H9 (cell line): ENCODE results near the gene SMAP1. TPM values are rescaled to one million over a fixed set of nuclear protein-coding genes. Genes with fewer than 3 reads are reported as not detected.

Source experiments
- DNase-seq: peaks from one replicate; pipeline ENCODE4 v3.0.0-alpha.2; 2017
- H2AFZ ChIP-seq: one replicate; pipeline ENCODE4 v1.6.1; 2013; ENCODE audit warnings: mild to moderate bottlenecking, low read length, control low read depth, moderate library complexity
- H2AK5ac ChIP-seq: 2 replicates; pipeline ENCODE4 v1.6.1; 2013; ENCODE audit warnings: low read length, control low read depth, mixed read lengths; ENCODE audit not compliant: insufficient read length
- H2BK120ac ChIP-seq: one replicate; pipeline ENCODE4 v1.6.1; 2013; ENCODE audit warnings: low read depth, mild to moderate bottlenecking, low read length, control low read depth, inconsistent platforms; ENCODE audit not compliant: poor library complexity, severe bottlenecking
- H2BK12ac ChIP-seq: 2 replicates; pipeline ENCODE4 v1.6.1; 2013; ENCODE audit warnings: low read length, control low read depth, mixed read lengths, low read depth; ENCODE audit not compliant: insufficient read length
- H2BK15ac ChIP-seq: 2 replicates; pipeline ENCODE4 v1.6.1; 2013; ENCODE audit warnings: low read depth, low read length, control low read depth
- H2BK20ac ChIP-seq: one replicate; pipeline ENCODE4 v1.6.1; 2013; ENCODE audit warnings: low read depth, mild to moderate bottlenecking, low read length, control low read depth, inconsistent platforms; ENCODE audit not compliant: poor library complexity, severe bottlenecking
- H2BK5ac ChIP-seq: 2 replicates; pipeline ENCODE4 v1.6.1; 2013; ENCODE audit warnings: low read length, control low read depth, mixed read lengths; ENCODE audit not compliant: insufficient read length
- H3K14ac ChIP-seq: 2 replicates; pipeline ENCODE4 v1.6.1; 2013; ENCODE audit warnings: low read length, control low read depth; ENCODE audit not compliant: insufficient read depth
- H3K18ac ChIP-seq: 2 replicates; pipeline ENCODE4 v1.6.1; 2013; ENCODE audit warnings: low read depth, mild to moderate bottlenecking, mixed read lengths, low read length, control low read depth; ENCODE audit not compliant: insufficient read length
- H3K23ac ChIP-seq: 2 replicates; pipeline ENCODE4 v1.6.1; 2013; ENCODE audit warnings: low read length, control low read depth, mixed read lengths, low read depth; ENCODE audit not compliant: insufficient read length
- H3K23me2 ChIP-seq: 2 replicates; pipeline ENCODE4 v1.6.1; 2013; ENCODE audit warnings: low read depth, mild to moderate bottlenecking, mixed read lengths, low read length, control low read depth; ENCODE audit not compliant: insufficient read length, poor library complexity, severe bottlenecking
- H3K27ac ChIP-seq: 2 replicates; pipeline ENCODE4 v1.5.1; 2013; ENCODE audit warnings: low read length, control low read depth, mixed read lengths, low read depth; ENCODE audit not compliant: insufficient read length
- H3K27me3 ChIP-seq: 2 replicates; pipeline ENCODE4 v1.6.1; 2013; ENCODE audit warnings: low read length, control low read depth, inconsistent platforms; ENCODE audit not compliant: insufficient read depth
- H3K4ac ChIP-seq: 2 replicates; pipeline ENCODE4 v1.6.1; 2013; ENCODE audit warnings: low read depth, mild to moderate bottlenecking, control low read depth, inconsistent platforms, low read length, moderate library complexity
- H3K4me1 ChIP-seq: 2 replicates; pipeline ENCODE4 v1.6.1; 2013; ENCODE audit warnings: low read length, control low read depth, inconsistent platforms; ENCODE audit not compliant: insufficient read depth
- H3K4me2 ChIP-seq: 2 replicates; pipeline ENCODE4 v1.6.1; 2013; ENCODE audit warnings: low read length, control low read depth, mixed read lengths; ENCODE audit not compliant: insufficient read length, insufficient read depth
- H3K56ac ChIP-seq: 2 replicates; pipeline ENCODE4 v1.6.1; 2013; ENCODE audit warnings: low read depth, mild to moderate bottlenecking, mixed read lengths, low read length, control low read depth; ENCODE audit not compliant: insufficient read length
- H3K79me1 ChIP-seq: 2 replicates; pipeline ENCODE4 v1.6.1; 2013; ENCODE audit warnings: low read depth, mild to moderate bottlenecking, moderate library complexity, low read length, control low read depth, inconsistent platforms; ENCODE audit not compliant: insufficient read depth, poor library complexity, severe bottlenecking
- H3K79me2 ChIP-seq: 2 replicates; pipeline ENCODE4 v1.6.1; 2013; ENCODE audit warnings: low read length, control low read depth, inconsistent platforms; ENCODE audit not compliant: insufficient read depth
- H3K9ac ChIP-seq: 2 replicates; pipeline ENCODE4 v1.6.1; 2013; ENCODE audit warnings: low read length, control low read depth, mixed read lengths; ENCODE audit not compliant: insufficient read length; ENCODE audit errors: extremely low read depth
- H3K9me3 ChIP-seq: one replicate; pipeline ENCODE4 v1.6.1; 2013; ENCODE audit warnings: low read depth, low read length, inconsistent platforms; ENCODE audit not compliant: control insufficient read depth
- H3T11ph ChIP-seq: one replicate; pipeline ENCODE4 v1.6.1; 2013; ENCODE audit warnings: mild to moderate bottlenecking, low read length, control low read depth, inconsistent platforms
- H4K20me1 ChIP-seq: one replicate; pipeline ENCODE4 v1.6.1; 2013; ENCODE audit not compliant: control insufficient read depth, insufficient read length, insufficient read depth
- H4K5ac ChIP-seq: 2 replicates; pipeline ENCODE4 v1.6.1; 2013; ENCODE audit warnings: low read depth, mild to moderate bottlenecking, mixed read lengths, low read length, control low read depth; ENCODE audit not compliant: insufficient read length
- H4K8ac ChIP-seq: replicated peaks from 2 replicates; pipeline ENCODE4 v1.6.1; 2013; ENCODE audit warnings: low read length, control low read depth, mixed read lengths, low read depth; ENCODE audit not compliant: insufficient read length
- H4K91ac ChIP-seq: 2 replicates; pipeline ENCODE4 v1.6.1; 2013; ENCODE audit warnings: low read depth, mild to moderate bottlenecking, moderate library complexity, mixed read lengths, low read length, control low read depth; ENCODE audit not compliant: insufficient read length
- H3K27ac Mint-ChIP-seq, 3 experiments: 2 replicates in 2 of 3; 3 replicates in 1 of 3; pipeline ENCODE4 v1.8.0; 2020 to 2021; ENCODE audit warnings: mixed read lengths in 3 of 3, mild to moderate bottlenecking in 1 of 3, moderate library complexity in 1 of 3
- H3K27me3 Mint-ChIP-seq: 2 replicates; pipeline ENCODE4 v1.8.0; 2021; ENCODE audit warnings: low read depth, mild to moderate bottlenecking, moderate library complexity, mixed read lengths
- H3K36me3 Mint-ChIP-seq, 3 experiments: 2 replicates in 2 of 3; 3 replicates in 1 of 3; pipeline ENCODE4 v1.8.0; 2020 to 2021; ENCODE audit warnings: low read depth in 3 of 3, mixed read lengths in 3 of 3; ENCODE audit not compliant: insufficient read depth in 1 of 3
- H3K4me1 Mint-ChIP-seq, 2 experiments: 2 replicates each; pipeline ENCODE4 v1.8.0; 2020; ENCODE audit warnings: mixed read lengths in 2 of 2
- H3K4me3 Mint-ChIP-seq, 2 experiments: 2 replicates in 1 of 2; 3 replicates in 1 of 2; pipeline ENCODE4 v1.8.0; 2020 to 2021; ENCODE audit warnings: mild to moderate bottlenecking in 2 of 2, mixed read lengths in 2 of 2, moderate library complexity in 1 of 2
- H3K9me3 Mint-ChIP-seq, 2 experiments: 2 replicates in 1 of 2; 3 replicates in 1 of 2; pipeline ENCODE4 v1.8.0; 2020; ENCODE audit warnings: mild to moderate bottlenecking in 2 of 2, mixed read lengths in 2 of 2, moderate library complexity in 1 of 2
- CTCF ChIP-seq: fragments of 200-600 bp; sonication (generic); conservative IDR thresholded peaks from 3 replicates; pipeline ENCODE4 v1.8.0; 2021; ENCODE audit warnings: antibody characterized with exemption, mild to moderate bottlenecking
- WGBS: extraction: QIAGEN DNeasy Blood & Tissue Kit; methylation state at CpG from one replicate; pipeline ENCODE4 v1.1.7; 2013; ENCODE audit warnings: missing lambda C conversion rate, low lambda C conversion rate, mixed read lengths; ENCODE audit not compliant: insufficient read length; ENCODE audit errors: extremely low coverage; 5-methylcytosine and 5-hydroxymethylcytosine counted together
- total RNA-seq: library from RNA; stranded (reverse); gene quantifications from 2 replicates; pipeline ENCODE4 v1.2.1, GENCODE V29; 2021

Gene SMAP1
- total RNA-seq, 1 experiment from 2014 or later: 29.3 TPM

GRCh38 chr6:70725817-70726415 lies 58.2 kb downstream of the SMAP1 start:
- Histone ChIP-seq H3K23ac (no peak overlapping the region), H3K23me2 (no peaks in the 10 kb centered on the region), H3K18ac (no peak overlapping the region), H3T11ph (no peak overlapping the region), H3K14ac (no peak overlapping the region), H3K4me2 (no peak overlapping the region), H4K5ac (no peak overlapping the region), H3K4ac (no peak overlapping the region), H3K9ac (no peak overlapping the region), H3K56ac (no peak overlapping the region), H4K91ac (no peak overlapping the region), H2BK15ac (no peak overlapping the region), H4K20me1 (no peaks in the 10 kb centered on the region), H3K79me2 (peaks cover 2% of the 10 kb centered on the region; the same call in 1 of the 2 replicates), H3K27me3 (no peaks in the 10 kb centered on the region), H2BK5ac (no peak overlapping the region), H4K8ac (no peak overlapping the region), H2BK12ac (no peak overlapping the region), H2AK5ac (no peak overlapping the region), H2BK120ac (no peak overlapping the region), H2AFZ (no peak overlapping the region), H3K79me1 (peaks cover 4% of the 10 kb centered on the region), H3K4me1 (no peaks in the 10 kb centered on the region), H3K9me3 (no peaks in the 10 kb centered on the region), H2BK20ac (no peak overlapping the region), H3K27ac (peak overlapping the region; percentile 92)
- H3K9me3 Mint-ChIP-seq: peaks cover 0 to 12% of the 10 kb centered on the region in 2 experiments; a peak in 2 of 5 replicates
- H3K27me3 Mint-ChIP-seq: no peaks in the 10 kb centered on the region
- TF ChIP-seq CTCF: no peak
- H3K27ac Mint-ChIP-seq: peak overlapping the region; percentile 88 to 94 (median 94); a peak in 6 of 7 replicates
- no peak for DNase-seq
- H3K4me1 Mint-ChIP-seq: peaks cover 28 to 31% of the 10 kb centered on the region in 2 experiments
- H3K36me3 Mint-ChIP-seq: peaks cover 10 to 14% (median 14%) of the 10 kb centered on the region in 3 experiments; a peak in 6 of 7 replicates
- H3K4me3 Mint-ChIP-seq: no peak overlapping the region
- no CpG with 5 or more reads among the region's 3 CpGs for WGBS
